GM21515 (cell line): ENCODE measurements around the gene UBAC1.
A peak's percentile ranks its signal among the peaks of the same experiment; 100 is the strongest.
"Not testable (repeated sequence)": the region's sequence is repeated elsewhere in the genome, so short reads cannot be mapped to it uniquely, and the experiment has no call there.

Experiments
- ATAC-seq: cut with Tn5 transposase; IDR thresholded peaks from one replicate; pipeline ENCODE4 v1.9.1; 2021; ENCODE audit not compliant: unreplicated experiment

The UBAC1 gene

GRCh38 chr9:135924628-135925338 lies 36.4 kb downstream of the UBAC1 start:
- ATAC-seq, result no peak

GRCh38 chr9:135923508-135923907 lies 37.7 kb downstream of the UBAC1 start:
- no peak for ATAC-seq

- ATAC-seq, result no peak
Measured at GRCh38 chr9:135921749-135922310, 39.3 kb downstream of the UBAC1 start.

GRCh38 chr9:135920973-135921585 lies 40.1 kb downstream of the UBAC1 start:
- no peak for ATAC-seq

GRCh38 chr9:135920256-135920930 lies 40.8 kb downstream of the UBAC1 start:
- no peak for ATAC-seq

GRCh38 chr9:135919318-135919890 lies 41.8 kb downstream of the UBAC1 start:
- no peak for ATAC-seq

GRCh38 chr9:135916227-135916626 lies 44.9 kb downstream of the UBAC1 start:
- ATAC-seq, result not testable (repeated sequence)

GRCh38 chr9:135914921-135915320 lies 46.3 kb downstream of the UBAC1 start:
- ATAC-seq, result no peak

GRCh38 chr9:135911233-135911632 lies 49.9 kb downstream of the UBAC1 start:
- ATAC-seq, result not testable (repeated sequence)

- ATAC-seq, result no peak
Measured at GRCh38 chr9:135910757-135911156, 50.4 kb downstream of the UBAC1 start.

- ATAC-seq, result no peak
Measured at GRCh38 chr9:135910216-135910615, 51.0 kb downstream of the UBAC1 start.

- no peak for ATAC-seq
Measured at GRCh38 chr9:135909371-135909770, 51.8 kb downstream of the UBAC1 start.

- no peak for ATAC-seq
Measured at GRCh38 chr9:135908754-135909204, 52.4 kb downstream of the UBAC1 start.

GRCh38 chr9:135908093-135908753 lies 53.0 kb downstream of the UBAC1 start:
- peak; percentile 4 for ATAC-seq

- peak; percentile 64 for ATAC-seq
Measured at GRCh38 chr9:135907431-135908092, 53.6 kb downstream of the UBAC1 start, which contains the start of gene CAMSAP1. Gene CAMSAP1, minus strand, starts transcription at chr9:135907546. Its CDS starts 387 bp downstream, at chr9:135907159.

GRCh38 chr9:135907006-135907430 lies 54.2 kb downstream of the UBAC1 start:
- ATAC-seq, result no peak

GRCh38 chr9:135906291-135907005 lies 54.7 kb downstream of the UBAC1 start:
- peak; percentile 3 for ATAC-seq

- no peak for ATAC-seq
Measured at GRCh38 chr9:135905380-135906258, 55.6 kb downstream of the UBAC1 start.
